ENCODE measurements around the gene TNP1.

- TF ChIP-seq POLR2A (IDR thresholded peaks at IDR 0.05): no peak
- TF ChIP-seq CTCF (IDR thresholded peaks at IDR 0.05): no peak
- no peak for TF ChIP-seq EP300 (IDR thresholded peaks at IDR 0.05)
These were observed 43.6 kb upstream of the TNP1 start for GRCh38 chr2:216903470-216903869.

All from ovary (tissue), 3 donors.